H9 (cell line): Measurements from ENCODE around the gene TOP1. TPM values are rescaled to one million over a fixed set of nuclear protein-coding genes. Genes with fewer than 3 reads are reported as not detected.

ENCODE experiments used
- DNase-seq: peaks from one replicate; pipeline ENCODE4 v3.0.0-alpha.2; 2017
- H2AFZ ChIP-seq: one replicate; pipeline ENCODE4 v1.6.1; 2013; ENCODE audit warnings: mild to moderate bottlenecking, low read length, control low read depth, moderate library complexity
- H2AK5ac ChIP-seq: 2 replicates; pipeline ENCODE4 v1.6.1; 2013; ENCODE audit warnings: low read length, control low read depth, mixed read lengths; ENCODE audit not compliant: insufficient read length
- H2BK120ac ChIP-seq: one replicate; pipeline ENCODE4 v1.6.1; 2013; ENCODE audit warnings: low read depth, mild to moderate bottlenecking, low read length, control low read depth, inconsistent platforms; ENCODE audit not compliant: poor library complexity, severe bottlenecking
- H2BK12ac ChIP-seq: 2 replicates; pipeline ENCODE4 v1.6.1; 2013; ENCODE audit warnings: low read length, control low read depth, mixed read lengths, low read depth; ENCODE audit not compliant: insufficient read length
- H2BK15ac ChIP-seq: 2 replicates; pipeline ENCODE4 v1.6.1; 2013; ENCODE audit warnings: low read depth, low read length, control low read depth
- H2BK20ac ChIP-seq: one replicate; pipeline ENCODE4 v1.6.1; 2013; ENCODE audit warnings: low read depth, mild to moderate bottlenecking, low read length, control low read depth, inconsistent platforms; ENCODE audit not compliant: poor library complexity, severe bottlenecking
- H2BK5ac ChIP-seq: 2 replicates; pipeline ENCODE4 v1.6.1; 2013; ENCODE audit warnings: low read length, control low read depth, mixed read lengths; ENCODE audit not compliant: insufficient read length
- H3K14ac ChIP-seq: 2 replicates; pipeline ENCODE4 v1.6.1; 2013; ENCODE audit warnings: low read length, control low read depth; ENCODE audit not compliant: insufficient read depth
- H3K18ac ChIP-seq: 2 replicates; pipeline ENCODE4 v1.6.1; 2013; ENCODE audit warnings: low read depth, mild to moderate bottlenecking, mixed read lengths, low read length, control low read depth; ENCODE audit not compliant: insufficient read length
- H3K23ac ChIP-seq: 2 replicates; pipeline ENCODE4 v1.6.1; 2013; ENCODE audit warnings: low read length, control low read depth, mixed read lengths, low read depth; ENCODE audit not compliant: insufficient read length
- H3K23me2 ChIP-seq: 2 replicates; pipeline ENCODE4 v1.6.1; 2013; ENCODE audit warnings: low read depth, mild to moderate bottlenecking, mixed read lengths, low read length, control low read depth; ENCODE audit not compliant: insufficient read length, poor library complexity, severe bottlenecking
- H3K27ac ChIP-seq: 2 replicates; pipeline ENCODE4 v1.5.1; 2013; ENCODE audit warnings: low read length, control low read depth, mixed read lengths, low read depth; ENCODE audit not compliant: insufficient read length
- H3K27me3 ChIP-seq: 2 replicates; pipeline ENCODE4 v1.6.1; 2013; ENCODE audit warnings: low read length, control low read depth, inconsistent platforms; ENCODE audit not compliant: insufficient read depth
- H3K4ac ChIP-seq: 2 replicates; pipeline ENCODE4 v1.6.1; 2013; ENCODE audit warnings: low read depth, mild to moderate bottlenecking, control low read depth, inconsistent platforms, low read length, moderate library complexity
- H3K4me1 ChIP-seq: 2 replicates; pipeline ENCODE4 v1.6.1; 2013; ENCODE audit warnings: low read length, control low read depth, inconsistent platforms; ENCODE audit not compliant: insufficient read depth
- H3K4me2 ChIP-seq: 2 replicates; pipeline ENCODE4 v1.6.1; 2013; ENCODE audit warnings: low read length, control low read depth, mixed read lengths; ENCODE audit not compliant: insufficient read length, insufficient read depth
- H3K56ac ChIP-seq: 2 replicates; pipeline ENCODE4 v1.6.1; 2013; ENCODE audit warnings: low read depth, mild to moderate bottlenecking, mixed read lengths, low read length, control low read depth; ENCODE audit not compliant: insufficient read length
- H3K79me1 ChIP-seq: 2 replicates; pipeline ENCODE4 v1.6.1; 2013; ENCODE audit warnings: low read depth, mild to moderate bottlenecking, moderate library complexity, low read length, control low read depth, inconsistent platforms; ENCODE audit not compliant: insufficient read depth, poor library complexity, severe bottlenecking
- H3K79me2 ChIP-seq: 2 replicates; pipeline ENCODE4 v1.6.1; 2013; ENCODE audit warnings: low read length, control low read depth, inconsistent platforms; ENCODE audit not compliant: insufficient read depth
- H3K9ac ChIP-seq: 2 replicates; pipeline ENCODE4 v1.6.1; 2013; ENCODE audit warnings: low read length, control low read depth, mixed read lengths; ENCODE audit not compliant: insufficient read length; ENCODE audit errors: extremely low read depth
- H3K9me3 ChIP-seq: one replicate; pipeline ENCODE4 v1.6.1; 2013; ENCODE audit warnings: low read depth, low read length, inconsistent platforms; ENCODE audit not compliant: control insufficient read depth
- H3T11ph ChIP-seq: one replicate; pipeline ENCODE4 v1.6.1; 2013; ENCODE audit warnings: mild to moderate bottlenecking, low read length, control low read depth, inconsistent platforms
- H4K20me1 ChIP-seq: one replicate; pipeline ENCODE4 v1.6.1; 2013; ENCODE audit not compliant: control insufficient read depth, insufficient read length, insufficient read depth
- H4K5ac ChIP-seq: 2 replicates; pipeline ENCODE4 v1.6.1; 2013; ENCODE audit warnings: low read depth, mild to moderate bottlenecking, mixed read lengths, low read length, control low read depth; ENCODE audit not compliant: insufficient read length
- H4K8ac ChIP-seq: replicated peaks from 2 replicates; pipeline ENCODE4 v1.6.1; 2013; ENCODE audit warnings: low read length, control low read depth, mixed read lengths, low read depth; ENCODE audit not compliant: insufficient read length
- H4K91ac ChIP-seq: 2 replicates; pipeline ENCODE4 v1.6.1; 2013; ENCODE audit warnings: low read depth, mild to moderate bottlenecking, moderate library complexity, mixed read lengths, low read length, control low read depth; ENCODE audit not compliant: insufficient read length
- H3K27ac Mint-ChIP-seq, 3 experiments: 2 replicates in 2 of 3; 3 replicates in 1 of 3; pipeline ENCODE4 v1.8.0; 2020 to 2021; ENCODE audit warnings: mixed read lengths in 3 of 3, mild to moderate bottlenecking in 1 of 3, moderate library complexity in 1 of 3
- H3K27me3 Mint-ChIP-seq: 2 replicates; pipeline ENCODE4 v1.8.0; 2021; ENCODE audit warnings: low read depth, mild to moderate bottlenecking, moderate library complexity, mixed read lengths
- H3K36me3 Mint-ChIP-seq, 3 experiments: 2 replicates in 2 of 3; 3 replicates in 1 of 3; pipeline ENCODE4 v1.8.0; 2020 to 2021; ENCODE audit warnings: low read depth in 3 of 3, mixed read lengths in 3 of 3; ENCODE audit not compliant: insufficient read depth in 1 of 3
- H3K4me1 Mint-ChIP-seq, 2 experiments: 2 replicates each; pipeline ENCODE4 v1.8.0; 2020; ENCODE audit warnings: mixed read lengths in 2 of 2
- H3K4me3 Mint-ChIP-seq, 2 experiments: 2 replicates in 1 of 2; 3 replicates in 1 of 2; pipeline ENCODE4 v1.8.0; 2020 to 2021; ENCODE audit warnings: mild to moderate bottlenecking in 2 of 2, mixed read lengths in 2 of 2, moderate library complexity in 1 of 2
- H3K9me3 Mint-ChIP-seq, 2 experiments: 2 replicates in 1 of 2; 3 replicates in 1 of 2; pipeline ENCODE4 v1.8.0; 2020; ENCODE audit warnings: mild to moderate bottlenecking in 2 of 2, mixed read lengths in 2 of 2, moderate library complexity in 1 of 2
- WGBS: extraction: QIAGEN DNeasy Blood & Tissue Kit; methylation state at CpG from one replicate; pipeline ENCODE4 v1.1.7; 2013; ENCODE audit warnings: missing lambda C conversion rate, low lambda C conversion rate, mixed read lengths; ENCODE audit not compliant: insufficient read length; ENCODE audit errors: extremely low coverage; 5-methylcytosine and 5-hydroxymethylcytosine counted together
- total RNA-seq: library from RNA; stranded (reverse); gene quantifications from 2 replicates; pipeline ENCODE4 v1.2.1, GENCODE V29; 2021
- TF ChIP-seq, protein P1 (sequence below): fragments of 200-600 bp; sonication (generic); conservative IDR thresholded peaks from 3 replicates; pipeline ENCODE4 v1.8.0; 2021; ENCODE audit warnings: antibody characterized with exemption, mild to moderate bottlenecking

Gene TOP1
- total RNA-seq, 1 experiment from 2014 or later: 96.4 TPM

DNA sequence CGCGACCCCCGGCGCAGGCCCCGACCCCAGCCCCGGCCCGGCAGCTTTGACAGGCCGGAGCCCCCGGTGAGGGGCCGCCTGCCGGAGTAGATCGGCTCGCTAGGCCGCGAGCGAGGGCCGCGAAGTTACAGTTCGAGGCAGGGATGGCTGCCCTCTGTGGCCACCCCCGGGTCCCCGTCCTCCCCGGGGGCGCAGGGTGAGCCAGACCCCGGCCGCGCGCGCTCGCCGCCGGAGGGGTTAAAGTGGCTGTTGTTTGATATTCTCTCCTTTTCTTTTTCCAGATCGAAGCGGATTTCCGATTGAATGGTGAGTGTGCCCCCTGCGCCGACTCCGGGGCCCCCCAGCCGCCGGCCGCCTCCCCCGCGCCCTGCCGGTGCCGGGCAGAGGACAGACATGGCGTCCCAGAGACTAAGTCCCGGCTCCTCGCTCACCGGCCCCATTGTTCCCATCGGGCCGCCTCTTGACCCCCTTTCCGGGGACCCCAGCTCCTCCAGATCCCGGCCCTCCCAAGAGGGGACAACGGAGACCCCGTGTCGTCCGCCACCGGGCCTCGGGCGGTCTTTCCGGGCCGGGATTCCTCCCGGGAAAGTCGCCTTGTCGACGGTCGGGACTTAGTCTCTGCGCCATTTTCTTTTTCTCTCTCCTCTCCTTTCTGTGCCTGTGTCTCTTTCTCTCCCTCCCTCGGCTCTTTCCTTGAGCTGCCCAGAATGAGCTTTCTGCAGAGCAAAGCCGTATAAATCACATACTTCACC is 704 bp downstream of the TOP1 start:
- Histone ChIP-seq H3T11ph (no peak overlapping the region), H4K5ac (no peak overlapping the region), H3K4me2 (peak overlapping the region; percentile 74), H4K8ac (no peak overlapping the region), H2AK5ac (no peak overlapping the region), H2AFZ (no peak overlapping the region), H2BK5ac (no peak overlapping the region), H3K23ac (no peak overlapping the region), H3K9me3 (no peaks in the 10 kb centered on the region), H3K56ac (no peak overlapping the region), H2BK20ac (no peak overlapping the region), H3K4ac (peak overlapping the region; percentile 83; the same call in 1 of the 2 replicates), H3K18ac (peak overlapping the region; percentile 99), H4K20me1 (no peaks in the 10 kb centered on the region), H3K79me2 (peaks cover 28% of the 10 kb centered on the region; the same call in 1 of the 2 replicates), H3K23me2 (peaks cover 13% of the 10 kb centered on the region), H3K79me1 (peaks cover 4% of the 10 kb centered on the region), H3K14ac (peak overlapping the region; percentile 98), H2BK120ac (peak overlapping the region; percentile 94), H2BK12ac (peak overlapping the region; percentile 98), H3K27ac (no peak overlapping the region), H4K91ac (no peak overlapping the region), H3K27me3 (peaks cover 6% of the 10 kb centered on the region; the same call in 1 of the 2 replicates), H3K4me1 (peaks cover 9% of the 10 kb centered on the region), H3K9ac (peak overlapping the region; percentile 96), H2BK15ac (no peak overlapping the region)
- TF ChIP-seq, protein P1, sequence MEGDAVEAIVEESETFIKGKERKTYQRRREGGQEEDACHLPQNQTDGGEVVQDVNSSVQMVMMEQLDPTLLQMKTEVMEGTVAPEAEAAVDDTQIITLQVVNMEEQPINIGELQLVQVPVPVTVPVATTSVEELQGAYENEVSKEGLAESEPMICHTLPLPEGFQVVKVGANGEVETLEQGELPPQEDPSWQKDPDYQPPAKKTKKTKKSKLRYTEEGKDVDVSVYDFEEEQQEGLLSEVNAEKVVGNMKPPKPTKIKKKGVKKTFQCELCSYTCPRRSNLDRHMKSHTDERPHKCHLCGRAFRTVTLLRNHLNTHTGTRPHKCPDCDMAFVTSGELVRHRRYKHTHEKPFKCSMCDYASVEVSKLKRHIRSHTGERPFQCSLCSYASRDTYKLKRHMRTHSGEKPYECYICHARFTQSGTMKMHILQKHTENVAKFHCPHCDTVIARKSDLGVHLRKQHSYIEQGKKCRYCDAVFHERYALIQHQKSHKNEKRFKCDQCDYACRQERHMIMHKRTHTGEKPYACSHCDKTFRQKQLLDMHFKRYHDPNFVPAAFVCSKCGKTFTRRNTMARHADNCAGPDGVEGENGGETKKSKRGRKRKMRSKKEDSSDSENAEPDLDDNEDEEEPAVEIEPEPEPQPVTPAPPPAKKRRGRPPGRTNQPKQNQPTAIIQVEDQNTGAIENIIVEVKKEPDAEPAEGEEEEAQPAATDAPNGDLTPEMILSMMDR: no peak
- Mint-ChIP-seq H3K4me1 (peaks cover 49 to 58% of the 10 kb centered on the region in 2 experiments), H3K27me3 (peaks cover 31% of the 10 kb centered on the region), H3K4me3 (peak overlapping the region; percentile 88), H3K36me3 (peaks cover 23 to 39% (median 37%) of the 10 kb centered on the region in 3 experiments; a peak in 6 of 7 replicates), H3K9me3 (no peaks in the 10 kb centered on the region), H3K27ac (peak overlapping the region; percentile 94 to 99 (median 98))
- WGBS: no CpG with 5 or more reads among the region's 69 CpGs
- DNase-seq: no peak
